ENCODE measurements around the gene ITPK1.

ITPK1 gene

GRCh38 chr14:93028724-93029076 lies 87.0 kb downstream of the ITPK1 start:
- DNase-seq (ENCODE audit: low read depth) = no peak

GRCh38 chr14:93027810-93028723 lies 87.7 kb downstream of the ITPK1 start:
- no peak for DNase-seq (ENCODE audit: low read depth)

- DNase-seq (ENCODE audit: low read depth) = no peak
These were observed 89.4 kb downstream of the ITPK1 start for GRCh38 chr14:93026339-93026738.

GRCh38 chr14:93025055-93025454 lies 90.7 kb downstream of the ITPK1 start:
- DNase-seq (ENCODE audit: low read depth) = no peak

DNA sequence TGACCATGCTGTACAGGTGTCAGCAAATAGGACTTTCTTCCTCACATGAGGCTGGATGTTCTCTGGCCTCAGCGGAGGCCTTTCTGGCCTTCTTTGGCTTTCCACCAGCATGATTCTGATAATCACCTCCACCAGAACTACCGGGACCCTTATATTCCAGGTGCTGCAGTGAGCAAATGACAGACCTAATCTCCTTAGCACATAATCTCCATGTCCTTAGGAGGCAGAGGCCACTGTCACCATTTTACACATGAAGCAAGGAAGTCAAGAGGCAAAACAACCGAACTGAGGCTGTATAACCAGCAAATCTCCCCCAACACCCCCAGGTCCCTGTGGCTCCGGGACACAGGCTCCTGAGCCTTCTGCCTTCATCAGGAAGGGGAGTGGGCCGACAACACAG lies 91.2 kb downstream of the ITPK1 start:
- DNase-seq (ENCODE audit: low read depth) = no peak

DNA sequence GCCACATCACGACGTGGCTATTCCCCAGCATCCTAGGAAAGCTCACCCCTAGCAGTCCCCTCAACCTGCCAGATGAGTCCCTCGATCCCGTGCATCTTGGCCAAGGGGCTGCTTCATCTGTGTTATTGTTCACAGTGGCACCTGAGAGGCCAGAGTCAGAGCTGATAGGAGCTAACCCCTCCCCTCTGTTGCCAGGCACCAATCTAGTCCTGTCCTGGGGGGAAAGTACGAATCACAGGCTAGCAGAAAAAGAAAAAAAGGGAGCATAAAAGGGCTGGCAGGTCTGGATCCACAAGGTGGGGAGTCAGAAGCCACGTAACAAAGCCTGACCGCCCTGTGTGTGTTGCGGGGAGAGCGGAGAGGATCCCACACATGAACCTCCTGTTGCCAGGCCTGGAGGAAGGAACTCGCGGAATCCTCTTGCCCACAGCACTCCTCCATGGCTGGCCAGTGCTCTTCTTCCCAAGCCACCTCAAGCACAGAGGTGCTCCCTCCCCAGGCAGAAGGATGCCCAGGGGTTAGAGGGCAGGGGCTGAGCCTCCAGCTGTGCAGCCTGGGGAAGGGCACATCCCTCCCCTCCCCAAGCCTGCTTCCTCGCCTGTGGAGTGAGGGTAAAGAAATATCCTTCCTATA lies 91.8 kb downstream of the ITPK1 start:
- DNase-seq (ENCODE audit: low read depth) = no peak

- DNase-seq (ENCODE audit: low read depth) = no peak
These were observed 92.7 kb downstream of the ITPK1 start for GRCh38 chr14:93023039-93023438.

DNA sequence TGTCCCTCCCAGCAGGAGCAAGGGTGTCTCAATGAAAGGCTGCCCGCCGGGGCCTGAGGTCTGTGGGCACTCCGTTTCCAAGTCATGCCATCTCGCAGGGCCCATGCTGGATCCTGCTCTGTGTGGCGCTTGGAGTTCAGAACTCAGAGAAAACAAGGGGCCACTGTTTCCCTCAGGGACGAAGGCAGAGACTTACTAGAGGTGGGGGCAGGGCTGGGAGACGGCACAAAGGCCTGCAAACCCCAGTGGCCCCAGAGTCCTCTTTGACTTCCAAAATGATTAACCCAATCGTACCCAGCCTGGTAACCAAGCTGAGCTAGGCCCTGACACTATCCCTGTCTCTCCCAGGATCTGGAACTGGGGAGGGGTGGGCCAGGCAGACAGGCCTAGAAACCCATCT lies 95.8 kb downstream of the ITPK1 start:
- DNase-seq (ENCODE audit: low read depth) = no peak

DNA sequence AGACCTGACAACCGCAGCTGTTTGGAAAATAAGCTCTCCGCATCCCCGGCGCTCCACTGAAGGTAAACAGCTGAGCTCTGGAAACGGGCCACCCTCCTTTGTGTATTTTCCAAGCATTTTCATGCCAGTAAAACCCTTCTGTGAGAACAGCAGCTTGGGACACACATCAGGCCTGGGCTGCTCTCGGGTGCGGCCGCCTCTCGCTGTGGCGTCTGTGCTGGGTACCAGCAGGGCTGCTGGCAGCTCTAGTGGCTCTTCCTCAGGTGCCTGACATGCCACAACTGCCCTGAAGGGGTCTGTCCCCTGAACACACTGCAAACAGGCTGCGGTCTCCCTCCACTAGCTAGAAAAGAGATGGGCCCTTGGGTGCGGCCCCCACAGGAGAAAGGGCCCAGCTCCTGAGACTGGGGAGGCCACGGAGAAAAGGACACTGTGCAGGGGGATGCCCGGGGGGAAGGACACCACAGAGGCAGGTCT lies 96.3 kb downstream of the ITPK1 start:
- no peak for DNase-seq (ENCODE audit: low read depth)

GRCh38 chr14:93018366-93018765 lies 97.4 kb downstream of the ITPK1 start:
- no peak for DNase-seq (ENCODE audit: low read depth)

- no peak for DNase-seq (ENCODE audit: low read depth)
These were observed 97.8 kb downstream of the ITPK1 start for GRCh38 chr14:93017898-93018297.

GRCh38 chr14:93017301-93017797 lies 98.4 kb downstream of the ITPK1 start:
- DNase-seq (ENCODE audit: low read depth) = no peak

GRCh38 chr14:93016275-93016845 lies 99.4 kb downstream of the ITPK1 start:
- no peak for DNase-seq (ENCODE audit: low read depth)

- no peak for DNase-seq (ENCODE audit: low read depth)
These were observed 100.2 kb downstream of the ITPK1 start for GRCh38 chr14:93015505-93015904.

DNA sequence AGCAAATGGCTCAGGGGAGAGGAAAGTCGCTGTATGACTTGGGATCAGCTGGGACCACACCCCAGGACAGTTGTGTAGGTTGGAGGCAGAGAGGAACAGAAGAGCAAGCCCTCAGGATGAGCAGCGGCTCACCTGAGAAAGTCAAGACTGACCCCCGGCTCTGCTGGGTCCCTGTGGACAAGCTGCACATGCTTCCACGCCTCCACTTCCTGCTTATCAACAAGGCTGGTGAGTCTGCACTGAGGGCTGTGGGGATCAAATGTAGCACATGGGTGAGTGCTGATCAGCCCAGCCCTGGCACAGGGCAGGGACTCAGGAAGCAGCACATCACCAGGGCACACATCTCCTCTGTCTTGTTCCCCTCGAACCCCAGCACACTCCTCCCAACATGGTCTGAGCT lies 100.7 kb downstream of the ITPK1 start:
- DNase-seq (ENCODE audit: low read depth) = no peak

DNA sequence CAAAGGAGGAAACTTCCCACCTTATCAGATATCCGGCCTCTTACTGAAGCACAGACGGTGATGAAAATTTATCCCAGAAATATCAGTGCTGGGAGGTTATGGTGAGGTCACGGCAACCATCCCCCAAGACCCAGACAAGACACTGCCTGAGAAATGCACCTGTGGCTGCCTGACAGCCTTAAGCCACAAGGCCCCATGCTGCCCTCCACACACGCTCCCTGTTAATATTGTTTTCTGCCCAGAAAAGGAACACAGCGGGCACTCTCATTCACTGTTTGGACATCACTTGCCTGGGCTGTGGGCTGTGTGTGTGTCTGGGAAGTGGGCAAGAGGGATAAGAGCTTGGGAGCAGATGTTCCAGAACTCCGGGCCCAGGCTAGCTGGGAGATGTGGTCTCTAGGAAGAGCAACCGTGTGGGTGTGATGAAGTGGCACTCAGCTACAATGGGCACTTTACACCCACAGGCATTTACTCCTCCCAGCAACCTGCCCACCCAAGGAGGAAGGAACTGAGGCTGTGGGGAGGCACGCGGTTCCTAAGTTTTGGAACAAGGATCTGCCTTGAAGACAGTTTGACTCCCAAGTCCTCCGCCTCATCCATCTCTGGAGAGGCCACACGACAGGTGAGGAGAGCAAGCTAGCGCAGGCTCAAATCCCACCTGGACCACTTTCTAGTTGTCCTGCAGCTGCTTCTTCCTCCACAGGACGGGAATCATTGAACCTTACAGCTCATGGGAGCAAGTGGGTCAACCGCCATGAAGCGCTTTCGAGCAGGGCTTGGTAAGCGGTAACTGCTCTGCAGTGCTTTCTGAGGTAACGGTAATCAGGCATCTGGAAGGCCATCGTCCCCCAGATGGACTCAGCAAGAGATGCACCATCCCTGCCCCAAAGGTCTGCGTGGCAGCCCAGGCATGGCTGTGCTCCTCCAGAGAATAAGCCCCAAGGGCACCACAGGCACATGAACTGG lies 101.4 kb downstream of the ITPK1 start:
- DNase-seq (ENCODE audit: low read depth) = no peak

DNA sequence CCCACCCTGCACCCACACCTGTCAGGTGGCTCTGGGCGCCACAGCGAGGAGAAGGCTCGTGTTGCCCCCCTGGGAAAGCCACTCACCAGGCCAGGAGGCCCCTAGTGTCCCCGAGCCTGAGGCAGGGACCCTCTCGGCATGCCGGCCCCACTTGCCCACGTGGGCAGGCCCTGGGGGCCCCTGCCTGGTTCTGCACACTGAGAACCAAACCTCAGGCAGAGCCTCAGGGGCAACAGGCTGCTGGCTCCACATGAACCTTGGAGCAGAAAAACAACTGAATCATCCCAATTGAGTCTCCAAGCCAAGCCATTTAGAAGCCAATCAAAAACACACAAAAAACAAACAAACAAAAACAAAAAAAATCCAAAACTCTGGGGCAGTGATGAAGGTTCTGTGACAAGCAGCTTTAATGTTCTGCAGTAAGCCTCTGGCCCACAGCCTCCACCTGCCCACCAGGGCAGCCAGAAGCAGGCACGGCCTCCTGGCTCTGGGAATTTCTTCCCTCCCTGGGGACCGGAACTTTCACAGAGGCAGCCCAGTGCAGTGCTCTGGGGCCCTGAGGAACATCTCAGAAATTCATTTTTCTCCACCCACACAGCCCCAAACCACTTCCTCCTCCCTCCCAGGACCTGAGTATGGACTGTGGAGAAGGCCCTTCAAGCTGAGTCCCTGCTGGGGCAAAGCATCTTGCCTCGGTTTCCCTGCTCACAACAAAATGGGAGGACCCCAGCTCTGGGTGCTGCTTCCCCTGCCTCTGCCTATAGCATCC lies 102.6 kb downstream of the ITPK1 start:
- no peak for DNase-seq (ENCODE audit: low read depth)

DNA sequence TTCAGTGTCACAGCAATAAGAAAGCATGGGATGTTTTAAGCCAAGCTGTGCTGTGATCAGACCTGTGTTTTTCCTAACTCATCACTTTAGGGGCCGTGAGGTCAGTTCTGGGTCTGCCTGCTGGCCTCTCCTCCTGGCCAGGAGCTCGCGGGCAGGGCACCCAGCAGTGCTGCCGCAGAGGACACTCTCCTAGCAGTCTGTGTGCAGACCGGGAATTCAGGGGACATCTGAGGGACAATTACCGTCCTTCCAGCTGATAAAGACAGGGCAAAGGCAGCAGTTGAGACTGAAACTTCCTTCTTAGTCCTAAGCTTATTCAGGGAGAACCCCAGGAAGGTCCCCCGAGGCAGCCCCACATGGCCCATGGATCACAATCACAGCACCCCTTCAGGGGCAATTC lies 103.2 kb downstream of the ITPK1 start:
- DNase-seq (ENCODE audit: low read depth) = no peak

GRCh38 chr14:93011650-93012325 lies 103.9 kb downstream of the ITPK1 start:
- no peak for DNase-seq (ENCODE audit: low read depth)

- DNase-seq (ENCODE audit: low read depth) = no peak
These were observed 104.6 kb downstream of the ITPK1 start for GRCh38 chr14:93011141-93011529.
